Testis (tissue), 3 donors: ENCODE data around the gene BRMS1. TPM values are rescaled to one million over a fixed set of nuclear protein-coding genes. Genes with fewer than 3 reads are reported as not detected.
A peak's percentile ranks its signal among the peaks of the same experiment; 100 is the strongest.

Source experiments
- DNase-seq: peaks from one replicate; pipeline ENCODE4 v3.0.0-alpha.2; 2019
- H3K27ac ChIP-seq, 2 donors: fragments of 200-600 bp; sonication (generic); one replicate each; pipeline ENCODE4 v1.5.1; 2019
- H3K27me3 ChIP-seq: fragments of 200-600 bp; sonication (generic); one replicate; pipeline ENCODE4 v1.5.1; 2019
- H3K36me3 ChIP-seq: fragments of 200-600 bp; sonication (generic); one replicate; pipeline ENCODE4 v1.5.1; 2017; ENCODE audit warnings: low read depth; ENCODE audit errors: missing control alignments
- H3K4me1 ChIP-seq: fragments of 200-600 bp; sonication (generic); one replicate; pipeline ENCODE4 v1.5.1; 2019
- H3K4me3 ChIP-seq, 2 donors: fragments of 200-600 bp; sonication (generic); one replicate each; pipeline ENCODE4 v1.5.1; 2017 to 2019
- H3K9me3 ChIP-seq: fragments of 200-600 bp; sonication (generic); one replicate; pipeline ENCODE4 v1.5.1; 2017
- POLR2A ChIP-seq: fragments of 450-650 bp; IDR thresholded peaks from one replicate; pipeline ENCODE4 v1.6.1; 2017; ENCODE audit warnings: antibody characterized with exemption, mild to moderate bottlenecking, moderate library complexity
- WGBS, 2 donors: methylation state at CpG; one replicate each; pipeline ENCODE4 v1.1.5; 2018; 5-methylcytosine and 5-hydroxymethylcytosine counted together
- intact Hi-C: fragments of 100-400 bp; cut with DNase I; formaldehyde crosslinking; loops from one replicate; pipeline ENCODE4 v1.15.1; 2023; ENCODE audit warnings: low total_unique reads
- polyA plus RNA-seq: library from polyadenylated mRNA; stranded (reverse); fragments of 350-450 nt; fragmentation: Illumina TruSeq; extraction: RNeasy Lipid Tissue Mini Kit (QIAGEN cat#74804); gene quantifications from one replicate; pipeline ENCODE4 v1.2.3, GENCODE V29; 2014; ENCODE audit warnings: low read depth, low replicate concordance; ENCODE audit not compliant: insufficient read depth
- total RNA-seq, 2 donors: library from RNA; depleted of rRNA; stranded (reverse); fragments of >200 nt; gene quantifications; one replicate each; pipeline ENCODE4 v1.2.3, GENCODE V29; 2016
- TF ChIP-seq, protein P1 (sequence below), 3 experiments: fragments of 450-650 bp in 2 of 3; fragments of 200-600 bp in 1 of 3; sonication (generic) in 1 of 3; IDR thresholded peaks; one replicate each; pipeline ENCODE4 v1.5.1; 2016 to 2019; ENCODE audit warnings: antibody characterized with exemption in 3 of 3, mild to moderate bottlenecking in 2 of 3, moderate library complexity in 1 of 3

Gene BRMS1
- total and polyA plus RNA-seq, 3 donors from 2014 or later: 55.5 to 67.5 (median 59.4) TPM

DNA sequence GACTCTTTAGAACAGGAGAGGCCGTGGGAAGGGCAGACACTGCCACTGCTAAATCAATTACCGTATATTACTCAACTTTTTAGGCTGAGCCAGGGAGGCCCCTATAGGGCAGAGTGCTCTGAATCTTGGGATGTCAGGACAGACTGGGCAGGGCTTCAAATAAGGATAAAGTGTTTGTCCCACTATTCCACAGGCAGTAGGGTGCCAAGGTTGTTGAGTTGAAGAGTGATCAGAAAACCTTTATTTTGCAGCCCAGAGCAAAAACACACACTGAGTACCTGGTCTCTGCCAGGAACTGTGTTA, 4.1 kb upstream of the BRMS1 start:
- Histone ChIP-seq H3K27me3 (no peaks in the 10 kb centered on the region), H3K36me3 (no peaks in the 10 kb centered on the region), H3K4me1 (peaks cover 27% of the 10 kb centered on the region), H3K9me3 (no peaks in the 10 kb centered on the region), H3K27ac (no peak overlapping the region), H3K4me3 (no peak overlapping the region)
- DNase-seq: no peak
- intact Hi-C loops: no loop called here
- TF ChIP-seq POLR2A: no peak
- whole genome bisulfite sequencing, 2 donors: 53 to 60% methylated on average over 2 of the region's 2 CpGs

DNA sequence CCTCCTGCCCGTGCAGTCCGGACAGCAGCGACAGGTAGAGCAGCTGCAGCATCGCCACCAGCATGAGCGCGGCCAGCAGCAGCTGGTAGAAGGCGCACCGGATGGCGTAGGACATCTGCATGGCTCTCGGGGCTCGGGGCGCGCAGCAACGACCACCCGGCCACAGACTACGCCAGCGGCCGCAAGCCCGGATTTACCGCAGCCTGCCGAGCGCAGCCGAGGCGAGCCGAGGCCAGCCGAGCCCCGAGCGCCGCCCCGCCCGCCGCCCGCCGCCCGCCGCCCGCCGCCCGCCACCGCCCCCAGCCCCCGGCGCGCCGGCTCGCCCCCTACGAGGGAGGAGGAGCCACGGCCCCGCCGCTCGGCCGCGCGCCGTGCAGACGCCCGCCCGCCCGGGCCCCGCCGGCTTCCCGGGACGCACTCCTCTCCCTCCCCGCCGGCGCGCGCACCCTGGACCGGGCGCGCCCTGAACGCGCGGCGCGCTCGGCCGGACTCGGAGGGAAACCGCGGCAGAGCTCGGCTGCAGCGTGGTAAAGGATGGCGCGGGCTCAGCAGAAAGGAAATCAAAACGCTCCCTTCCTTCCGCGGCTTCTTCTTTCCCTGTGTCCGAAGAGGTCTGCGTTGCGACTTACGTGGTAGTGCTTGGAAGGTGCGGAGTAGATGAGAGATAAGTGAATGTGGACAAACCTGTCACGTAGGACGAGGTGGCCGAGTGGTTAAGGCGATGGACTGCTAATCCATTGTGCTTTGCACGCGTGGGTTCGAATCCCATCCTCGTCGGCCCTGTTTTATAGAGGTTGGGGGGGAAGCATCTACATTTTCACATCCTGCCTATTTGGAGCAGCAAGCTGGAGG, 2.7 kb upstream of the BRMS1 start, which contains the start of gene B4GAT1:
TSS of gene B4GAT1 (minus strand) at position 205 of the 852 bp plus-strand sequence. CDS start at position 121, 84 bp downstream.
- no peaks in the 10 kb centered on the region for H3K27me3 ChIP-seq
- peak within 1 kb of the TSS; percentile 81 to 89 for H3K27ac ChIP-seq
- peaks cover 32% of the 10 kb centered on the region for H3K4me1 ChIP-seq
- 1 to 2% methylated on average over 35 to 64 of the region's 101 CpGs for WGBS, 2 donors
- no peaks in the 10 kb centered on the region for H3K9me3 ChIP-seq
- H3K36me3 ChIP-seq: no peaks in the 10 kb centered on the region
- TF ChIP-seq, protein P1, sequence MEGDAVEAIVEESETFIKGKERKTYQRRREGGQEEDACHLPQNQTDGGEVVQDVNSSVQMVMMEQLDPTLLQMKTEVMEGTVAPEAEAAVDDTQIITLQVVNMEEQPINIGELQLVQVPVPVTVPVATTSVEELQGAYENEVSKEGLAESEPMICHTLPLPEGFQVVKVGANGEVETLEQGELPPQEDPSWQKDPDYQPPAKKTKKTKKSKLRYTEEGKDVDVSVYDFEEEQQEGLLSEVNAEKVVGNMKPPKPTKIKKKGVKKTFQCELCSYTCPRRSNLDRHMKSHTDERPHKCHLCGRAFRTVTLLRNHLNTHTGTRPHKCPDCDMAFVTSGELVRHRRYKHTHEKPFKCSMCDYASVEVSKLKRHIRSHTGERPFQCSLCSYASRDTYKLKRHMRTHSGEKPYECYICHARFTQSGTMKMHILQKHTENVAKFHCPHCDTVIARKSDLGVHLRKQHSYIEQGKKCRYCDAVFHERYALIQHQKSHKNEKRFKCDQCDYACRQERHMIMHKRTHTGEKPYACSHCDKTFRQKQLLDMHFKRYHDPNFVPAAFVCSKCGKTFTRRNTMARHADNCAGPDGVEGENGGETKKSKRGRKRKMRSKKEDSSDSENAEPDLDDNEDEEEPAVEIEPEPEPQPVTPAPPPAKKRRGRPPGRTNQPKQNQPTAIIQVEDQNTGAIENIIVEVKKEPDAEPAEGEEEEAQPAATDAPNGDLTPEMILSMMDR (IDR thresholded peaks at IDR 0.05): no peak
- TF ChIP-seq POLR2A: no peak
- DNase-seq: peak; percentile 86
- peak within 1 kb of the TSS; percentile 68 to 88 for H3K4me3 ChIP-seq
- intact Hi-C loops: no loop called here

DNA sequence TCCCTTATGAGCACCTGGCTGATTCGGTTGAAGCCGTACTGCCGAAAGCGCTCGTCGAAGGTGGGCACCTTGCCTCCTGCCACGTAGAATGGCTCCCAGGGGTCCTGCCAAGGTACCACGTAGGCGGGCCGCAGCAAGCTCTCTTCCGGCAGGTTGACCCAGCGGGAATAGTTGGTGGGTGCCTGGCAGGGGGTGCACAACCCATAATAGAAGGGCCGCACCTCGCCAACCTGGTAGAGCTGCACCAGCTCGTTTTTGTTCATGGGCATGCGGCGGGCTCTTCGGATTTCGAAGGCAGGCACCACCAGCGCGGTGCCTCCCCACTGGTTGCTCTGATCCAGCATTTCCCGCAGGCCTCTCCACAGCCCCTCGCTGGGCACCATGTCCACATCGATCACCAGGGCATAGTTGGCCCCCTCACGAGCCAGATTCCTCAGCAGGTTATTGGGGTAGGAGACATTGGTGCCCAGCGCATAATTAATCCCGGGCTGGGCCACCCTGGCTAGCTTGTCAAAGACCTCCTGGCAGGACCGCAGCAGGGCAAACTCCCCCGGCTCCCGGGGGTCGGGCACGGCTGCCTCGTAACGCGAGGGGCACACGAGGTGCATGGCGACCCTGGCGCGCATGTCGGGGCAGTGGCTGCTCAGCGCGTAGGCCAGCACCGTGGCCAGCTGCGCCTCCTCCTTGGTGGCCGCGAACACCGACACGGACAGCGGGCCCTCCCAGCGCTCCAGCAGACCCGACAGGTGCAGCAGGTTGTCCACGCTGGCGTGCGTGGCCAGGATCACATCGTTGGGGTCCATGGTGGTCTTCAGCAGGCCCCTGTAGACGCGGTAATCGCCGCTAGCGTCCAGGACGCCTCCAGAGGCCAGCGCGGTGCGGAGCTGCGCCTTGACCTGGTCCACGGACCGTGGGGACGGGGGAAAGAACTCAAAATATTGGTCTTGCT, 1.8 kb upstream of the BRMS1 start:
- Histone ChIP-seq H3K36me3 (no peaks in the 10 kb centered on the region), H3K4me1 (peaks cover 32% of the 10 kb centered on the region), H3K9me3 (no peaks in the 10 kb centered on the region), H3K4me3 (peak overlapping the region; percentile 68 to 88), H3K27me3 (no peaks in the 10 kb centered on the region), H3K27ac (peak overlapping the region; percentile 75 to 76)
- no peak for DNase-seq
- TF ChIP-seq POLR2A: no peak
- TF ChIP-seq, protein P1 (IDR thresholded peaks at IDR 0.05): no peak
- intact Hi-C loops: no loop called here
- 20 to 69% methylated on average over 15 to 68 of the region's 68 CpGs for WGBS, 2 donors

DNA sequence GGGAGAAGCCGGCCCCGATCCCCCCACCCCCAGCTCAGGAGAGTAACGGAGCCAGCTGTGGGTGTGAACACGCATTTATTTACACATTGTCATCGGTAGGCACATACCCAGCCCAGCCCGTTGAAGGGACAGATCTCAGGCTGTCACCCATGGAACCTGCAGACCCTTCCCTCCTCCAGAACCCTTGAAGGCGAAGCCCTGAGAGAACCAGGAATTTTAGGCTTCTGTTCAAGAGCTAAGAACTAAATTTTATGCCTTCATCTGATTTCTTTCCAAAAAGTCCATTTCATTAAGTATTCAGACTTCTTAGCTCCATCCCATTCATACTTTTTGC, 379 bp upstream of the BRMS1 start:
- H3K27me3 ChIP-seq: no peaks in the 10 kb centered on the region
- WGBS, 2 donors: 3 to 7% methylated on average over 5 to 6 of the region's 7 CpGs

More for the DNA sequence above, 379 bp upstream of the BRMS1 start:
- H3K4me3 ChIP-seq: peak overlapping the region; percentile 84 to 85
- intact Hi-C loops: no loop called here
- peak overlapping the region; percentile 31 to 65 for H3K27ac ChIP-seq
- TF ChIP-seq, protein P1 (IDR thresholded peaks at IDR 0.05): no peak
- TF ChIP-seq POLR2A: no peak
- DNase-seq: no peak
- H3K4me1 ChIP-seq: peaks cover 32% of the 10 kb centered on the region
- no peaks in the 10 kb centered on the region for H3K9me3 ChIP-seq
- no peaks in the 10 kb centered on the region for H3K36me3 ChIP-seq
